PC-3 (cell line): ENCODE results near the gene DDX21.

Experiments
- CTCF ChIP-seq: fragments of 300-600 bp; sonication (generic); conservative IDR thresholded peaks from 2 replicates; pipeline ENCODE4 v1.5.1; 2017; ENCODE audit warnings: antibody characterized with exemption, low read depth, mild to moderate bottlenecking, low read length
- EZH2 ChIP-seq: fragments of 300-600 bp; sonication (generic); IDR thresholded peaks from one replicate; pipeline ENCODE4 v1.6.1; 2017; ENCODE audit warnings: antibody characterized with exemption, mild to moderate bottlenecking, low read length; ENCODE audit not compliant: unreplicated experiment

GRCh38 chr10:68963151-68963550 lies 7.2 kb downstream of the DDX21 start:
- TF ChIP-seq CTCF (no peak), EZH2 (no peak)
